Colon (tissue), 2 donors: ENCODE data around the gene TMEM151A.

Experiments used
- FAIRE-seq: peaks from 2 replicates; lab custom pipeline; 2012; peaks lifted over from hg19 to GRCh38; lab: Jason Lieb, UNC
- donor health status: control.
- donor health status: control.

The TMEM151A gene

GRCh38 chr11:66283461-66284105, 8.1 kb upstream of the TMEM151A start:
- FAIRE-seq, result no peak

GRCh38 chr11:66284526-66285078, 7.1 kb upstream of the TMEM151A start:
- no peak for FAIRE-seq

GRCh38 chr11:66285250-66285947, 6.3 kb upstream of the TMEM151A start:
- FAIRE-seq, result no peak

GRCh38 chr11:66286699-66287098, 5.0 kb upstream of the TMEM151A start:
- no peak for FAIRE-seq

GRCh38 chr11:66287211-66287888, 4.3 kb upstream of the TMEM151A start:
- no peak for FAIRE-seq

- no peak for FAIRE-seq
These were observed 3.6 kb upstream of the TMEM151A start for GRCh38 chr11:66287889-66288670.

- peak; percentile 73 for FAIRE-seq
These were observed 2.8 kb upstream of the TMEM151A start, which contains the start of gene YIF1A for GRCh38 chr11:66288671-66289547. Gene YIF1A (minus strand): TSS chr11:66289143. CDS start chr11:66288985, 158 bp downstream.

- FAIRE-seq, result no peak
These were observed 2.0 kb upstream of the TMEM151A start for GRCh38 chr11:66289548-66290329.

- FAIRE-seq, result no peak
These were observed 1.4 kb upstream of the TMEM151A start for GRCh38 chr11:66290330-66290621.

GRCh38 chr11:66291303-66291705, 390 bp upstream of the TMEM151A start:
- no peak for FAIRE-seq

GRCh38 chr11:66292543-66293332, 1.0 kb downstream of the TMEM151A start:
- no peak for FAIRE-seq

GRCh38 chr11:66293352-66293751, 1.7 kb downstream of the TMEM151A start:
- FAIRE-seq, result no peak

- no peak for FAIRE-seq
These were observed 2.3 kb downstream of the TMEM151A start for GRCh38 chr11:66293777-66294625.

GRCh38 chr11:66294626-66295620, 3.2 kb downstream of the TMEM151A start:
- no peak for FAIRE-seq

GRCh38 chr11:66297610-66298009, 5.9 kb downstream of the TMEM151A start:
- no peak for FAIRE-seq

- FAIRE-seq, result no peak
These were observed 7.5 kb downstream of the TMEM151A start for GRCh38 chr11:66299186-66299585.

- FAIRE-seq, result no peak
These were observed 11.0 kb downstream of the TMEM151A start for GRCh38 chr11:66302656-66303055.
